Liver (tissue), 3 donors: ENCODE data around the gene OTOP3.

Experiments
- EGR1 ChIP-seq, 2 donors: IDR thresholded peaks; 2 replicates each; pipeline ENCODE4 v1.6.1; 2016 to 2018; ENCODE audit warnings: antibody characterized with exemption in 2 of 2, low read depth in 2 of 2
- FOXA1 ChIP-seq: IDR thresholded peaks from 2 replicates; pipeline ENCODE4 v1.6.1; 2016; ENCODE audit warnings: antibody characterized with exemption
- GABPA ChIP-seq, 2 donors: IDR thresholded peaks in 1 of 2; conservative IDR thresholded peaks in 1 of 2; 2 replicates each; pipeline ENCODE4 v1.6.1; 2016; ENCODE audit warnings: antibody characterized with exemption in 2 of 2, mild to moderate bottlenecking in 1 of 2, moderate library complexity in 1 of 2
- JUND ChIP-seq, 2 donors: IDR thresholded peaks; 2 replicates each; pipeline ENCODE4 v1.6.1; 2016; ENCODE audit warnings: antibody characterized with exemption in 2 of 2
- RAD21 ChIP-seq, 2 donors: IDR thresholded peaks; 2 replicates each; pipeline ENCODE4 v1.6.1; 2016; ENCODE audit warnings: antibody characterized with exemption in 2 of 2, mild to moderate bottlenecking in 2 of 2
- SP1 ChIP-seq: IDR thresholded peaks from 2 replicates; pipeline ENCODE4 v1.6.1; 2018; ENCODE audit warnings: antibody characterized with exemption, mild to moderate bottlenecking
- TAF1 ChIP-seq: conservative IDR thresholded peaks from 2 replicates; pipeline ENCODE4 v1.6.1; 2016; ENCODE audit warnings: antibody characterized with exemption, mild to moderate bottlenecking
- YY1 ChIP-seq: IDR thresholded peaks from 2 replicates; pipeline ENCODE4 v1.6.1; 2016; ENCODE audit warnings: antibody characterized with exemption, mild to moderate bottlenecking
- TF ChIP-seq, protein P1 (sequence below): fragments of 150-350 bp; IDR thresholded peaks from 2 replicates; pipeline ENCODE4 v1.5.1; 2017; ENCODE audit warnings: improper control_type of control experiment, low read depth, low read length; ENCODE audit not compliant: missing input control
- TF ChIP-seq, protein P2 (sequence below): IDR thresholded peaks from 2 replicates; pipeline ENCODE4 v1.6.1; 2016; ENCODE audit warnings: antibody characterized with exemption
- TF ChIP-seq, protein P3 (sequence below): IDR thresholded peaks from 2 replicates; pipeline ENCODE4 v1.6.1; 2016; ENCODE audit warnings: antibody characterized with exemption, mild to moderate bottlenecking
- TF ChIP-seq, protein P4 (sequence below): IDR thresholded peaks from 2 replicates; pipeline ENCODE4 v1.6.1; 2016; ENCODE audit warnings: antibody characterized with exemption
- donor health status: healthy.
- donor health status: healthy.

DNA sequence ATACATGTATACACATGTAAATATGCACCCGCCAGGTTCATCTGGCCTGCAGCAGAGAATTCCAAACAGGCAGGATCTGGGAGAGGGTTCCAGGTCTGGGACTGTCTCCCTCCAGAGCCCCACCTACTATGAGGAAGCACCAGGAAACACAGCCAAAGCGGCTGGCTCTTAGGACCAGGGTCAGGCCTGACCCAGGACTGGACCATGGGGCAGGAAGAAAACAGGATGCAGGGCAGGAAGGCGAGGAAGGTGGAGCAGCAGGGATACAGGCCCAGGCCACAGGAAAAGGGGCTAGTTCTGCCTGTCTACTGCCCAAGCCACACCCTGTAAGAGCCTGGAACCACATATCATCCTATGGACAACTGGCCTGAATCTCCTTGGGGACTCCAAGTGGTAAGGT is 34.7 kb downstream of the OTOP3 start:
- TF ChIP-seq, protein P1, sequence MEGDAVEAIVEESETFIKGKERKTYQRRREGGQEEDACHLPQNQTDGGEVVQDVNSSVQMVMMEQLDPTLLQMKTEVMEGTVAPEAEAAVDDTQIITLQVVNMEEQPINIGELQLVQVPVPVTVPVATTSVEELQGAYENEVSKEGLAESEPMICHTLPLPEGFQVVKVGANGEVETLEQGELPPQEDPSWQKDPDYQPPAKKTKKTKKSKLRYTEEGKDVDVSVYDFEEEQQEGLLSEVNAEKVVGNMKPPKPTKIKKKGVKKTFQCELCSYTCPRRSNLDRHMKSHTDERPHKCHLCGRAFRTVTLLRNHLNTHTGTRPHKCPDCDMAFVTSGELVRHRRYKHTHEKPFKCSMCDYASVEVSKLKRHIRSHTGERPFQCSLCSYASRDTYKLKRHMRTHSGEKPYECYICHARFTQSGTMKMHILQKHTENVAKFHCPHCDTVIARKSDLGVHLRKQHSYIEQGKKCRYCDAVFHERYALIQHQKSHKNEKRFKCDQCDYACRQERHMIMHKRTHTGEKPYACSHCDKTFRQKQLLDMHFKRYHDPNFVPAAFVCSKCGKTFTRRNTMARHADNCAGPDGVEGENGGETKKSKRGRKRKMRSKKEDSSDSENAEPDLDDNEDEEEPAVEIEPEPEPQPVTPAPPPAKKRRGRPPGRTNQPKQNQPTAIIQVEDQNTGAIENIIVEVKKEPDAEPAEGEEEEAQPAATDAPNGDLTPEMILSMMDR: no peak
- TF ChIP-seq EGR1 (IDR thresholded peaks at IDR 0.05; ENCODE audit: low read depth in 2 of 2) (no peak), FOXA1 (no peak), SP1 (no peak), YY1 (no peak), GABPA (IDR thresholded peaks at IDR 0.05 in 1 of 2, conservative IDR thresholded peaks at IDR 0.05 in 1 of 2) (no peak), JUND (IDR thresholded peaks at IDR 0.05) (no peak), TAF1 (no peak), RAD21 (IDR thresholded peaks at IDR 0.05) (no peak)
- TF ChIP-seq, protein P2, sequence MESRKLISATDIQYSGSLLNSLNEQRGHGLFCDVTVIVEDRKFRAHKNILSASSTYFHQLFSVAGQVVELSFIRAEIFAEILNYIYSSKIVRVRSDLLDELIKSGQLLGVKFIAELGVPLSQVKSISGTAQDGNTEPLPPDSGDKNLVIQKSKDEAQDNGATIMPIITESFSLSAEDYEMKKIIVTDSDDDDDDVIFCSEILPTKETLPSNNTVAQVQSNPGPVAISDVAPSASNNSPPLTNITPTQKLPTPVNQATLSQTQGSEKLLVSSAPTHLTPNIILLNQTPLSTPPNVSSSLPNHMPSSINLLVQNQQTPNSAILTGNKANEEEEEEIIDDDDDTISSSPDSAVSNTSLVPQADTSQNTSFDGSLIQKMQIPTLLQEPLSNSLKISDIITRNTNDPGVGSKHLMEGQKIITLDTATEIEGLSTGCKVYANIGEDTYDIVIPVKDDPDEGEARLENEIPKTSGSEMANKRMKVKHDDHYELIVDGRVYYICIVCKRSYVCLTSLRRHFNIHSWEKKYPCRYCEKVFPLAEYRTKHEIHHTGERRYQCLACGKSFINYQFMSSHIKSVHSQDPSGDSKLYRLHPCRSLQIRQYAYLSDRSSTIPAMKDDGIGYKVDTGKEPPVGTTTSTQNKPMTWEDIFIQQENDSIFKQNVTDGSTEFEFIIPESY: no peak
- TF ChIP-seq, protein P3, sequence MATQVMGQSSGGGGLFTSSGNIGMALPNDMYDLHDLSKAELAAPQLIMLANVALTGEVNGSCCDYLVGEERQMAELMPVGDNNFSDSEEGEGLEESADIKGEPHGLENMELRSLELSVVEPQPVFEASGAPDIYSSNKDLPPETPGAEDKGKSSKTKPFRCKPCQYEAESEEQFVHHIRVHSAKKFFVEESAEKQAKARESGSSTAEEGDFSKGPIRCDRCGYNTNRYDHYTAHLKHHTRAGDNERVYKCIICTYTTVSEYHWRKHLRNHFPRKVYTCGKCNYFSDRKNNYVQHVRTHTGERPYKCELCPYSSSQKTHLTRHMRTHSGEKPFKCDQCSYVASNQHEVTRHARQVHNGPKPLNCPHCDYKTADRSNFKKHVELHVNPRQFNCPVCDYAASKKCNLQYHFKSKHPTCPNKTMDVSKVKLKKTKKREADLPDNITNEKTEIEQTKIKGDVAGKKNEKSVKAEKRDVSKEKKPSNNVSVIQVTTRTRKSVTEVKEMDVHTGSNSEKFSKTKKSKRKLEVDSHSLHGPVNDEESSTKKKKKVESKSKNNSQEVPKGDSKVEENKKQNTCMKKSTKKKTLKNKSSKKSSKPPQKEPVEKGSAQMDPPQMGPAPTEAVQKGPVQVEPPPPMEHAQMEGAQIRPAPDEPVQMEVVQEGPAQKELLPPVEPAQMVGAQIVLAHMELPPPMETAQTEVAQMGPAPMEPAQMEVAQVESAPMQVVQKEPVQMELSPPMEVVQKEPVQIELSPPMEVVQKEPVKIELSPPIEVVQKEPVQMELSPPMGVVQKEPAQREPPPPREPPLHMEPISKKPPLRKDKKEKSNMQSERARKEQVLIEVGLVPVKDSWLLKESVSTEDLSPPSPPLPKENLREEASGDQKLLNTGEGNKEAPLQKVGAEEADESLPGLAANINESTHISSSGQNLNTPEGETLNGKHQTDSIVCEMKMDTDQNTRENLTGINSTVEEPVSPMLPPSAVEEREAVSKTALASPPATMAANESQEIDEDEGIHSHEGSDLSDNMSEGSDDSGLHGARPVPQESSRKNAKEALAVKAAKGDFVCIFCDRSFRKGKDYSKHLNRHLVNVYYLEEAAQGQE: no peak
- TF ChIP-seq, protein P4, sequence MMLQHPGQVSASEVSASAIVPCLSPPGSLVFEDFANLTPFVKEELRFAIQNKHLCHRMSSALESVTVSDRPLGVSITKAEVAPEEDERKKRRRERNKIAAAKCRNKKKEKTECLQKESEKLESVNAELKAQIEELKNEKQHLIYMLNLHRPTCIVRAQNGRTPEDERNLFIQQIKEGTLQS: no peak
